Measurements from ENCODE around the gene TMOD1. TPM values are rescaled to one million over a fixed set of nuclear protein-coding genes. Genes with fewer than 3 reads are reported as not detected.

TMOD1 gene
- total RNA-seq, 2 donors from 2014 or later = 44.0 to 77.6 TPM

GRCh38 chr9:97468658-97469448 lies 32.6 kb upstream of the TMOD1 start:
- Histone ChIP-seq H3K27ac (peak overlapping the region; percentile 61 to 69), H3K27me3 (replicated peaks; ENCODE audit: insufficient read depth) (no peaks in the 10 kb centered on the region), H3K4me1 (ENCODE audit: control insufficient read depth in 1 of 2, low read depth in 2 of 2) (peaks cover 8 to 20% of the 10 kb centered on the region in 2 donors), H3K4me3 (no peak overlapping the region), H3K9me3 (no peaks in the 10 kb centered on the region), H3K36me3 (no peaks in the 10 kb centered on the region)
- ATAC-seq (ENCODE audit: insufficient number of reproducible peaks, low FRiP score, low read depth) = peak; percentile 99
- peak; percentile 69 for TF ChIP-seq CTCF (IDR thresholded peaks at IDR 0.05)
- peak; percentile 77 for DNase-seq (ENCODE audit: low spot score)

- H3K36me3 ChIP-seq = peaks cover 3% of the 10 kb centered on the region
Measured at GRCh38 chr9:97470076-97470475, 31.4 kb upstream of the TMOD1 start.

GRCh38 chr9:97473717-97474116 lies 27.7 kb upstream of the TMOD1 start:
- peaks cover 5% of the 10 kb centered on the region for H3K36me3 ChIP-seq
- no peak for ATAC-seq (ENCODE audit: insufficient number of reproducible peaks, low FRiP score, low read depth)
- H3K4me1 ChIP-seq (ENCODE audit: control insufficient read depth in 1 of 2, low read depth in 2 of 2) = peaks cover 8 to 21% of the 10 kb centered on the region in 2 donors
- no peak overlapping the region for H3K27ac ChIP-seq
- H3K9me3 ChIP-seq = no peaks in the 10 kb centered on the region
- no peak overlapping the region for H3K4me3 ChIP-seq
- DNase-seq (ENCODE audit: low spot score) = no peak
- no peaks in the 10 kb centered on the region for H3K27me3 ChIP-seq (replicated peaks; ENCODE audit: insufficient read depth)
- no peak for TF ChIP-seq CTCF (IDR thresholded peaks at IDR 0.05)

More at GRCh38 chr9:97470076-97470475, 31.4 kb upstream of the TMOD1 start:
- Histone ChIP-seq H3K27ac (peak overlapping the region; percentile 45 to 69), H3K9me3 (no peaks in the 10 kb centered on the region), H3K27me3 (replicated peaks; ENCODE audit: insufficient read depth) (no peaks in the 10 kb centered on the region), H3K4me1 (ENCODE audit: control insufficient read depth in 1 of 2, low read depth in 2 of 2) (peaks cover 8 to 20% of the 10 kb centered on the region in 2 donors), H3K4me3 (no peak overlapping the region)
- DNase-seq (ENCODE audit: low spot score) (no peak), ATAC-seq (ENCODE audit: insufficient number of reproducible peaks, low FRiP score, low read depth) (no peak)
- no peak for TF ChIP-seq CTCF (IDR thresholded peaks at IDR 0.05)

GRCh38 chr9:97474372-97474925 lies 27.0 kb upstream of the TMOD1 start:
- no peak for ATAC-seq (ENCODE audit: insufficient number of reproducible peaks, low FRiP score, low read depth)
- peaks cover 6 to 21% of the 10 kb centered on the region in 2 donors for H3K4me1 ChIP-seq (ENCODE audit: control insufficient read depth in 1 of 2, low read depth in 2 of 2)
- no peak for TF ChIP-seq CTCF (IDR thresholded peaks at IDR 0.05)
- no peaks in the 10 kb centered on the region for H3K9me3 ChIP-seq
- peaks cover 5% of the 10 kb centered on the region for H3K36me3 ChIP-seq
- no peaks in the 10 kb centered on the region for H3K27me3 ChIP-seq (replicated peaks; ENCODE audit: insufficient read depth)
- H3K27ac ChIP-seq = no peak overlapping the region
- H3K4me3 ChIP-seq = no peak overlapping the region
- no peak for DNase-seq (ENCODE audit: low spot score)

- Histone ChIP-seq H3K27ac (no peak overlapping the region), H3K4me3 (no peak overlapping the region), H3K4me1 (ENCODE audit: control insufficient read depth in 1 of 2, low read depth in 2 of 2) (peaks cover 10 to 21% of the 10 kb centered on the region in 2 donors), H3K9me3 (no peaks in the 10 kb centered on the region), H3K36me3 (peaks cover 5% of the 10 kb centered on the region), H3K27me3 (replicated peaks; ENCODE audit: insufficient read depth) (no peaks in the 10 kb centered on the region)
- ATAC-seq (ENCODE audit: insufficient number of reproducible peaks, low FRiP score, low read depth) (no peak), DNase-seq (ENCODE audit: low spot score) (no peak)
- no peak for TF ChIP-seq CTCF (IDR thresholded peaks at IDR 0.05)
Measured at GRCh38 chr9:97475059-97475458, 26.4 kb upstream of the TMOD1 start.
